OCI-M1 (cell line): ENCODE results near the gene PTK6.
"Not testable (repeated sequence)": the region's sequence is repeated elsewhere in the genome, so short reads cannot be mapped to it uniquely, and the experiment has no call there.

ENCODE experiments used
- DNase-seq: peaks from one replicate; lab custom pipeline; 2025; lab: John Stamatoyannopoulos, UW

PTK6 gene

GRCh38 chr20:63536997-63537524 is at the start of gene PTK6:
Gene PTK6 (minus strand): TSS chr20:63537376. CDS start chr20:63537314, 62 bp downstream.
- DNase-seq = no peak

GRCh38 chr20:63586797-63587196 is 49.6 kb upstream of the PTK6 start:
- DNase-seq = no peak

GRCh38 chr20:63585616-63586565 is 48.7 kb upstream of the PTK6 start:
- DNase-seq = no peak

- DNase-seq = no peak
Observed at GRCh38 chr20:63582382-63583063, 45.3 kb upstream of the PTK6 start.

GRCh38 chr20:63580796-63581461 is 43.8 kb upstream of the PTK6 start:
- DNase-seq = peak; percentile 14

GRCh38 chr20:63579017-63579694 is 42.0 kb upstream of the PTK6 start:
- DNase-seq = peak; percentile 11

- no peak for DNase-seq
Observed at GRCh38 chr20:63578224-63579016, 41.2 kb upstream of the PTK6 start.

GRCh38 chr20:63577317-63577894 is 40.2 kb upstream of the PTK6 start:
- DNase-seq = no peak

GRCh38 chr20:63576311-63576710 is 39.1 kb upstream of the PTK6 start:
- no peak for DNase-seq

GRCh38 chr20:63574829-63575743 is 37.9 kb upstream of the PTK6 start:
- DNase-seq = peak; percentile 3

GRCh38 chr20:63574156-63574828 is 37.1 kb upstream of the PTK6 start, which contains the start of gene HELZ2:
Gene HELZ2 (minus strand): TSS chr20:63574239. CDS start chr20:63572385, 1,854 bp downstream.
- DNase-seq = peak; percentile 77

- peak; percentile 25 for DNase-seq
Observed at GRCh38 chr20:63573647-63574131, 36.5 kb upstream of the PTK6 start.

GRCh38 chr20:63572788-63573646 is 35.8 kb upstream of the PTK6 start:
- peak; percentile 33 for DNase-seq

- DNase-seq = no peak
Observed at GRCh38 chr20:63572071-63572787, 35.1 kb upstream of the PTK6 start.

- not testable (repeated sequence) for DNase-seq
Observed at GRCh38 chr20:63571087-63571478, 33.9 kb upstream of the PTK6 start.

- no peak for DNase-seq
Observed at GRCh38 chr20:63570281-63571086, 33.3 kb upstream of the PTK6 start.
